ENCODE data around the gene ENPEP. TPM values are rescaled to one million over a fixed set of nuclear protein-coding genes. Genes with fewer than 3 reads are reported as not detected.

ENPEP gene
- total and polyA plus RNA-seq, 2 of the 13 experiments (the other 11 are each of a cell fraction or from before 2014, with no cell fraction given), result not detected

- CTCF ChIA-PET (ENCODE audit: low intra/inter-chr PET ratio, low total read pairs), result no interaction called here
- no peak for DNase-seq (ENCODE audit: low spot score)
- intact Hi-C loops (cut with micrococcal nuclease; ENCODE audit: unreplicated experiment), result no loop called here
- no TSS peak for BruUV-seq (replicated peaks)
- Histone ChIP-seq H2AFZ (ENCODE audit: low read length) (no peak overlapping the region), H3K4me1 (ENCODE audit: insufficient read depth, low read length) (no peaks in the 10 kb centered on the region), H3K9ac (ENCODE audit: insufficient read depth, low read depth, low read length) (no peak overlapping the region), H3K79me2 (ENCODE audit: insufficient read depth, low read length) (no peaks in the 10 kb centered on the region), H3K36me3 (replicated peaks in 1 of 2; ENCODE audit: control insufficient read depth in 1 of 2, insufficient read depth in 2 of 2, low read length in 2 of 2) (no peaks in the 10 kb centered on the region), H3K27ac (ENCODE audit: extremely low read length, insufficient read depth, low read length) (no peak overlapping the region), H3K4me3 (replicated peaks in 1 of 3; ENCODE audit: insufficient read depth in 1 of 3, low read depth in 2 of 3, low read length in 3 of 3) (no peak overlapping the region), H3K27me3 (ENCODE audit: control insufficient read depth in 1 of 2, insufficient read depth in 2 of 2, low read length in 2 of 2) (peaks cover 0 to 29% of the 10 kb centered on the region in 2 experiments; a peak in 2 of 5 replicates), H4K20me1 (ENCODE audit: insufficient read depth, low read length) (no peaks in the 10 kb centered on the region), H3K9me3 (ENCODE audit: low read length) (no peaks in the 10 kb centered on the region), H3K4me2 (ENCODE audit: low read depth, low read length) (no peak overlapping the region)
- FAIRE-seq, result no peak
- ATAC-seq, result no peak
- no peak for TF ChIP-seq MXD1 (CRISPR knock-in tag; IDR thresholded peaks at IDR 0.05)
- TF ChIP-seq KLF11 (CRISPR knock-in tag; IDR thresholded peaks at IDR 0.05), result no peak
- TF ChIP-seq ZNF280D (CRISPR knock-in tag; IDR thresholded peaks at IDR 0.05), result no peak
- no peak for TF ChIP-seq SIN3B (IDR thresholded peaks at IDR 0.05; ENCODE audit: low read length)
- no peak for TF ChIP-seq ZNF3 (CRISPR knock-in tag; IDR thresholded peaks at IDR 0.05)
- TF ChIP-seq MIER2 (CRISPR knock-in tag; IDR thresholded peaks at IDR 0.05), result no peak
- POLR2A ChIA-PET, result no interaction called here
- in situ Hi-C loops (cut with HindIII; ENCODE audit: extremely low pct_ligation_motif_present, low pct_unique_long_range_greater_than_20kb), result no loop called here
- WGBS (ENCODE audit: low lambda C conversion rate), result 3% methylated on average over 6 of the region's 6 CpGs
These were observed 133.2 kb downstream of the ENPEP start for GRCh38 chr4:110609044-110609750.

Data from HepG2 (cell line).